GM12891 (cell line): ENCODE data around the gene ZFP37.

Experiments used
- DNase-seq: peaks from one replicate; pipeline ENCODE4 v3.0.0; 2011; ENCODE audit warnings: low spot score; ENCODE audit not compliant: insufficient read length
- FAIRE-seq: peaks from 2 replicates; lab custom pipeline; 2011; peaks lifted over from hg19 to GRCh38; lab: Jason Lieb, UNC
- PAX5 ChIP-seq: IDR thresholded peaks from 2 replicates; pipeline ENCODE4 v1.6.1; 2011; ENCODE audit warnings: low read length, moderate library complexity, mild to moderate bottlenecking; ENCODE audit not compliant: insufficient read depth, severe bottlenecking
- POLR2A ChIP-seq: IDR thresholded peaks from 2 replicates; pipeline ENCODE4 v1.6.1; 2011; ENCODE audit warnings: low read depth, low read length, control low read depth
- POLR2AphosphoS5 ChIP-seq: IDR thresholded peaks from 2 replicates; pipeline ENCODE4 v1.6.1; 2011; ENCODE audit warnings: low read depth, low read length, control low read depth
- POU2F2 ChIP-seq: IDR thresholded peaks from 2 replicates; pipeline ENCODE4 v1.6.1; 2011; ENCODE audit warnings: low read depth, mild to moderate bottlenecking, control low read depth, low read length, moderate library complexity
- SPI1 ChIP-seq: IDR thresholded peaks from 2 replicates; pipeline ENCODE4 v1.6.1; 2011; ENCODE audit warnings: low read depth, low read length, control low read depth
- TAF1 ChIP-seq: IDR thresholded peaks from 2 replicates; pipeline ENCODE4 v1.6.1; 2011; ENCODE audit warnings: low read depth, low read length, control low read depth

ZFP37 gene

GRCh38 chr9:113042884-113043657 is 13.5 kb downstream of the ZFP37 start:
- TF ChIP-seq POU2F2: no peak
- no peak for TF ChIP-seq SPI1
- DNase-seq (no peak), FAIRE-seq (no peak)

GRCh38 chr9:113026200-113026599 is 30.3 kb downstream of the ZFP37 start:
- FAIRE-seq: no peak
- DNase-seq: no peak
- TF ChIP-seq PAX5: no peak
- no peak for TF ChIP-seq POLR2A
- no peak for TF ChIP-seq TAF1
- TF ChIP-seq SPI1: no peak
- no peak for TF ChIP-seq POLR2AphosphoS5

GRCh38 chr9:113018247-113018646 is 38.3 kb downstream of the ZFP37 start:
- TF ChIP-seq POLR2AphosphoS5: no peak
- TF ChIP-seq POU2F2: no peak
- TF ChIP-seq PAX5: no peak
- TF ChIP-seq TAF1: no peak
- TF ChIP-seq POLR2A: no peak
- no peak for TF ChIP-seq SPI1
- DNase-seq (no peak), FAIRE-seq (no peak)

GRCh38 chr9:113012492-113012891 is 44.0 kb downstream of the ZFP37 start:
- FAIRE-seq (no peak), DNase-seq (no peak)
- no peak for TF ChIP-seq POLR2A
- no peak for TF ChIP-seq POU2F2
- TF ChIP-seq TAF1: no peak
- no peak for TF ChIP-seq POLR2AphosphoS5
- no peak for TF ChIP-seq PAX5
- TF ChIP-seq SPI1: no peak

- TF ChIP-seq POU2F2: no peak
- TF ChIP-seq TAF1: no peak
- no peak for FAIRE-seq
- no peak for DNase-seq
Observed at GRCh38 chr9:113011911-113012381, 44.6 kb downstream of the ZFP37 start, which contains the start of gene ZNF883. Gene ZNF883, minus strand, starts transcription at chr9:113012192.

GRCh38 chr9:113005777-113006176 is 50.7 kb downstream of the ZFP37 start:
- FAIRE-seq: no peak
- no peak for TF ChIP-seq PAX5
- TF ChIP-seq POLR2A: no peak
- TF ChIP-seq TAF1: no peak
- TF ChIP-seq POLR2AphosphoS5: no peak
- no peak for TF ChIP-seq POU2F2
- no peak for TF ChIP-seq SPI1
- DNase-seq: no peak

GRCh38 chr9:112997236-112997941 is 59.1 kb downstream of the ZFP37 start:
- FAIRE-seq (no peak), DNase-seq (no peak)
- TF ChIP-seq POLR2A: no peak
- TF ChIP-seq SPI1: no peak
- no peak for TF ChIP-seq PAX5
- no peak for TF ChIP-seq POLR2AphosphoS5
- TF ChIP-seq TAF1: no peak
- TF ChIP-seq POU2F2: no peak
